ENCODE results near the gene ATRIP.

The ATRIP gene

DNA sequence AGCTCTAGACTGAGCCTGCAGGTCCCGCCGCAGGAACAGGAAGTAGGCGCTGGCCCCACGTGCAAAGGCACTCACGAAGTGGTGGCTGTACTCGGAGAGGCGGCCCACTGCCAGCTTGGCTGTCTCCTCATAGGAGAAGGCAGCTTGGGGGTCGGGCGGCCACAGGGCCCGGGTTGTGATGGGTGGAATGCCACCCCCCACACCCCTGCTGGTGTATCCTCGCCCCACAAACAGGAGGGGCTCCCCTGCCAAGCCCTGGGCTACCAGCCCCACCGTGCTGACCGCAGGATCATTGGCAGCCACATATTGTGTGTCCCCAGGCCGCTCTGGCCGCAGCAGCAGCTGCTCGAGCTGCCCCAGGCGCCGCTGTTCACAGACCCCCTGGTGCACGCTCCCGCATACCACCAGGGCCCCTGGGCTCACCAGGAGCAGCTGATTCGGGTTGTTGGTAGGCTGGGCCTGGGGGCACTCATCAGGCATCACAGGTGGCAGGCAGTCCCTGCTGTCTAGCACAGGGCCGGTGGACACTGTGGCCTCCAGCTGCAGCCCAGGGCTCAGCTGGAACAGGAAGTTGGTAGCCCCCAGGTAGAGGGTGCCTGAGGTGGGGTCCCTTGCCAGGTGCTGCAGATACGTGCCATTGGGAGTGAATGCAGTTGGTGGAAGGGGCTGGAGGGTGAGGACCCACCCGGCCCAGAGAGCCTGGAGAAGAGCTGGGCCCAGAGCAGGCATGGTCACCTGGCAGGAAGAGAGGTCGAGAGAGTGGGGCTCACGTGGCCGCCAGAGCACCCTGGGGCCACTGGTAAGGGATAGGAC lies 22.4 kb upstream of the ATRIP start:
- no peak for DNase-seq (ENCODE audit: low read depth)

DNA sequence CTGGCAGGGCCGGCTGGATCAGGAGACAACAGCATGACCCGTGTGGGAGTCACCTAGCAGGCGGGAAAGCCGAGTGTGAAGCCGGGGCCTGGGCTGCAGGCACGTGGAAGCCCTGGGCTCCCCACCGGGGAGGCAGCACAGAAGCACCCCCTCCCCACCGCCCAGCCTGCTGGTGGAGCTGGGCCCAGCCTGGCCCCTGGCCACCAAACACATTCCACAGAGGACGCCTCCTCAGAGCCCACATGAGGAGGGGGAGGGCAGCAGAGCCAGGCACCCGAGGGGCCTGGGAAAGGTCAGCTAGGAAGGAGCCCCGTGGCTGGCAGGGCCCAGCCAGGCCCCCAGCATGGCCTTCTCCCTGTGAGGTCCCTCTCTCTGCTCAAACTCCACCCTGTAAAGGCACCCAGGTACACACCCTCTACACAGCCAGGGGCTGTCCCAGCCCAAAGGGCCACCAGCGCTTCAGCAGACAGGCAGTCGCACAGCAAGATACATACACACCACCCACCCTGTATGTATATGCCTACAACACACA lies 21.2 kb upstream of the ATRIP start:
- DNase-seq (ENCODE audit: low read depth): no peak

DNA sequence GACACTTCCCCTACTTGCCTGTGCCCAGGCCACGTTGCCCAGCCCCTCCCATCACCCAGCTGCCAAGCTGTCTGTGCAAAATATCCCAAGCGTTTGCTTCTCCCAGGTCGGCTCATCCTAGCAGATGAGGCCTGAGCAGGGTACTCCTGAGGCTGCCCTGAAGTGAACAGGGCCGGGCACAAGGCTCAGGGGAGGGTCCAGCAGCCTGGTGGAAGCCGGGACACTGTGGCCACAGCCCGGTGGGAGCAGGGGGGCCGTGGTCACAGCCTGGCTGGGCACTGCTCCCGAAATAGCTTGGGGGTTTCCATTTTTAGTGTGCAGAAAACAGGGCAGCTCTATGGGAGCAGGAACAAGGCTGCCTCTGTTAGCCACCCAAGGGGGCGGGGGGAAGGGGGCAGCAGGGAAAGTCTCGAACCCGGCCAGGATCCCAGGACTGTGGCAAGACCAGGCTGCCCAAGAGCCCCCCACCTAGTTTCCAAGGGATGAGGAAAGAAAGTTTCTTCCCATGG lies 20.1 kb upstream of the ATRIP start:
- no peak for DNase-seq (ENCODE audit: low read depth)

DNA sequence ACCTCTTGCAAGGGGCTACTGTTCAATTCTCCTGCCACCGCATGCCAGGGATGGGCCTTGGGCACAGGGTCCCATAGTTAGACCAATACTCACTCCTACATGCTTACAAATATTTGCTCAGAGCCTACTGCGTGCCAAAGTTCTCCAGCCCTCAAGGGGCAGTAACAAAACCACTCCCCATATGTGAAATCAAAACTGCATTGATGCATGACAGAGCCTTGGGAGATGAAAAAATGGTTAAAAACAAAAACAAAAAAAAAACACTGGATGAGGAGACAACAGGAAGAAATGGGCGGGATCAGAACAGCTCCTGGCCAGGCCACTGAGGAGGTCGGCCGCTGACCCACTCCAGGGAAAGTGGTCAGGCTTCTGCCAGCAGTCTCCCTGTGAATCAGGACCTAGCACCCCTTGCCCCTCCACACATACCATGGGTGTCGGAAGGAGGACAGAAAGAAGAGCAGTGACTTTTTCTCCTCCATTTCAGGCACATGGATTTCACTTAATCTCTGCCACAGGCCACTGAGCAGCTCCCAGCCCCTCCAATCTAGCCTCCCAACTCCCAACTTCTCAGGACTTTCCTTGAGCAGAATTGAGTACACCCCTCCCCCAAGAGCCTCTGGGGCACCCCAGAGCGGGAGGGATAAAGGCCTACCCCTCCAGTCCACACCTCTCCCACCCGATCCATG lies 19.4 kb upstream of the ATRIP start:
- no peak for DNase-seq (ENCODE audit: low read depth)

DNA sequence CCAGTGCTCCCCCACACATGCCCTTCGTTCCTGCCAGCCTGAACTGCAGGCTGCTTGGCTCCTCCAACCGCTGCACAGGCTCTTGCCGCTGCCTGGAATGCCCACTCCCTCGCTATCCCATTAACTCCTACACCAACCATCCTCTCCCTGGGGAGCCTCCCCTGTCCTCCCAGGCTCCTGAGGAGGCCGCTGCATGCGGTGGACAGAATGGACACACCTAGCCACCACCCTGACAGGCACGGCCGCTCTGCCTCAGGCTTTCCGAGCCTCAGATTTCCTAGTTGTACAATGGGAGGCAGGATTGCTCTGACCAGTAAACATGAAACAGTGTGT lies 18.9 kb upstream of the ATRIP start:
- no peak for DNase-seq (ENCODE audit: low read depth)

DNA sequence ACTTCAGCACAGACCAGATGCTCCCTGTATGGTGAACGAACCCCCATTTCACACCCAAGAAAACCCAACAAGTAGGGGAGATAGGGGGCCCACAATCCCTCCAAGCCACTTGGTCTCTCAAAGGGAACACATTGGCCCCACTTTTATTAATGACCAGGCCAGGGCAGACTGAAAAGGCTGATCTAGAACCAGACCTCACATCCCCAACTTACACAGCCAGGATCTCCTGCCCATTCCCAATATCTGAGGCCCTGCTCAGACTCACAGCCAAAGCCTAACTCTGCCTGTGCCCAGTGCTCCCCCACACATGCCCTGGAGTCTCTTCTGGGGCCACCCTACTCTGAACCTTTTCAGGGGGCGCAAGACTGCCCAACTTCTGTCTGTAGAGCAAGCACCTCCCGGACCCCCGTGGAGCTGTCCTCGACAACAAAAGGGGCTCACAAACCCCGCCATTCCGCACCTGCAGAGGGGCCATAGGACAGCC lies 18.4 kb upstream of the ATRIP start:
- no peak for DNase-seq (ENCODE audit: low read depth)

DNA sequence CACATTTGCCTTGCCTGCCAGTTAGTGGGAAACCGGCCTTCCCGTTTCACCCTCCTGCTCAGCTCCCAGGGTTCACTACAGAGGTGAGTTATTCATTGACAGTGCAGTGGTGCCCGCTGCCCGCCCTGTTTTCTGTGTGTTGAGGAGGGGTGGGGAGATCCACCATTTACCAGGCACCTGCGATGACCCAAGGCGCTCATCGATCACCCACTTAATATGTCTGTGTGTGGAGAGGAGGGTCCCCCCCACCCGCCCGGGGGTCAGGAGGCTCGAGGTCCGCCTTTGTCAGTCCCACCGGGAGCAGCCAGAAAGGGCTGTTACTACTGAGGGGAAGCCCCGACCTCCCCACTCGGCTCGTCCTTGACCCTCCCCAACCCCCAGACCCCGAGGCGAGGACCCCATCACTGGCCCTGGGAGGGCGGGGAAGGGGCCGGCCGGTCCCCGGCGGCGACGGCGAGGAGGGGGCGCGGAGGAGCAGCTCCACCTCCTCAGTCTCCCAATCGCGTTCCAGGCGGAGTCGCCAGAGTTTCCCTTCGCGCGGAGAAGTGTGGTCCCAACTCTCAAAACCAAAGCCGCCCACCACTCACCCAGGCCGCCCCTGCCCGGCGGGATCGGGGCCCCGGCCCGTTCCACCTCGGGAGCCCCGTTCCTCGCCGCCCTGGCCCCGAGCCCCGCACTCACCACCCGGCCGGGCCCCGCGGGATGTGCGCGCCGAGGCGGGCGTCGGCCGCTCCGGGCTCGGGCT lies 17.8 kb upstream of the ATRIP start:
- no peak for DNase-seq (ENCODE audit: low read depth)

DNA sequence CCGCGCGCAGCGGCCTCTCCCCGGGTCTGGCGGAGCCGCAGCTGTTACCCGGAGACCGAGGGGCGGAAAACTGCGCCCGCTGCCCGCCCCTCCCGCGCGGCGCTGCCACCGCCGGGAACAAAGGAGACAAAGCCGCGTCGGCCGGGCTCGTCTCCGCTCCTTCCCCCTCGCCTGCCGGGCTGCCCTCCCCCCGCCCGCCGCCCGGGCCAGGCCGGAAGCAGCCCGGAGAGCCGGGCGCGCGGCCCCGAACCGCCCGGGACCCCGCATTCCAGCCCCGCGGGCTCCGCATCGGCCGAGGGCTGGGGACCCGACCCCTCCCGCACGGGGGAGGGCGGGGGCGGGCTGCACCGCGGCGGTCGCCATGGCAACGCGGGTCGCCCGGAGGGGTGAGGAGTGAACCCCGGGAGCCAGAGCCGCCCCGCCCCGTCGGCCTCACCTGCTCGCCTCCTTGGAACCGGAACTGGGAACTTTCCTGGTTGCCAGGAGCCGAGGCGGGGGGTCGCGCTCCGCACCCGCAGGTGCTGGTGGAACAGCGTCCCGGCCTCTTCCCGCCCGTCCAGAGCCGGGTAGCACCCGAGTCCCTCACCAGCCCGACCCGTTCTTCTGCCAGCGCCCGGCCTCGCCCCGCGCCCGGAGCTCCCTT lies 17.1 kb upstream of the ATRIP start:
- peak; percentile 20 for DNase-seq (ENCODE audit: low read depth)

DNA sequence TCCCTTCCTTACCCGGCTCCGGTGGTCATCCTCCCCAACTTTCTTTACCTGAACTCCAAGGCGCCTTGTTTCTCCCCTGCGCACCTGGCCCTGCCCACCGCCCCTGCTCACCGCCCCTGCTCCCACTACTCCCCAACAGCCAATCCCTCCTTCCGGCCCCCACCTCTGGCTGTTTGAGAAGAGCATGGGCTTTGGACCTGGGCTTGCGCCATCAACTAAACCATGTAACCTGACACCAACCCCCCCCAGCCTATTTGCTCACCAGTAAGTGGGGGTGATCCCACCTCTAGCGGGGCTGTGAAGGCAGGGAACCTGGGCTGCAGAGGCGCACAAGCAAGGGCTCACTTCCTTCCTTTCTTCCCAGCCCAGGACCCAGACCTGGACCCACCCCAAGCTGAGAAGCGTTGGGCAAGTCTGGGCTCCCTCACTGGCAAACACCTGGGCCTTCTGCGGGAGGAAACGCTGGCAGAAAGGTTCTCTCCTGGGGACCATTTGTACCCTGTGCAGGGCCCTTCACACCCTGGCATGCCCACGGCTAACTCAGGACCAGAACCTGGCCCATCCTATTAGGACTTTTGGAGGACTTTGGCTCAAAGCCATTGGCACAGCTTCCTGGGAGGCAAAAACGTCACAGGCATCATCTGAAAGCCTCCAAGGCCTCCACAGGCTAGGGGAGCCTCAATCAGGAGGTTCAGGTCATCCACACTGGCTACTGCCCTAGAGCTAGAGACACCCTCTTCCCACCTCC lies 16.4 kb upstream of the ATRIP start, which contains the start of gene PLXNB1:
Gene PLXNB1, minus strand, starts transcription at position 127 of the 748 bp plus-strand sequence. CDS start 5,475 bp downstream, outside the sequence.
- DNase-seq (ENCODE audit: low read depth): no peak

DNA sequence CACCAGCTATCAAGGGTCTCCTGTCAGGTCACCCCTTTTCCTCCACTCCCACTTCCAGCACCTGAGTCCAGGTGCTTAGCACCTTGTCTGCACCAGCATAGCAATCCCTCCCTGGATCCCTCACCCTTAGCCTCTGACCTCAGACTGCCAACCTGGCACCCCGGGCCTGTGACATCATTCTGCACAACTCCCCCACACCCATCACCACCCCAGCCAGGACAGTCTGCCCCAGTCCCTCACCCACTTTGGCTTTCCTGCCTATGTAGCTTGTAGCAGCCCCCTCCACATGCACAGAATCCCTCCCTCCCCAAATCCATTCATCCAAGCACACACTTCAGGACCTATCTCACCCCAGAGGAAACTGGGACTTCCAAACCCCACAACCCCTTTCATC lies 15.8 kb upstream of the ATRIP start:
- no peak for DNase-seq (ENCODE audit: low read depth)

DNA sequence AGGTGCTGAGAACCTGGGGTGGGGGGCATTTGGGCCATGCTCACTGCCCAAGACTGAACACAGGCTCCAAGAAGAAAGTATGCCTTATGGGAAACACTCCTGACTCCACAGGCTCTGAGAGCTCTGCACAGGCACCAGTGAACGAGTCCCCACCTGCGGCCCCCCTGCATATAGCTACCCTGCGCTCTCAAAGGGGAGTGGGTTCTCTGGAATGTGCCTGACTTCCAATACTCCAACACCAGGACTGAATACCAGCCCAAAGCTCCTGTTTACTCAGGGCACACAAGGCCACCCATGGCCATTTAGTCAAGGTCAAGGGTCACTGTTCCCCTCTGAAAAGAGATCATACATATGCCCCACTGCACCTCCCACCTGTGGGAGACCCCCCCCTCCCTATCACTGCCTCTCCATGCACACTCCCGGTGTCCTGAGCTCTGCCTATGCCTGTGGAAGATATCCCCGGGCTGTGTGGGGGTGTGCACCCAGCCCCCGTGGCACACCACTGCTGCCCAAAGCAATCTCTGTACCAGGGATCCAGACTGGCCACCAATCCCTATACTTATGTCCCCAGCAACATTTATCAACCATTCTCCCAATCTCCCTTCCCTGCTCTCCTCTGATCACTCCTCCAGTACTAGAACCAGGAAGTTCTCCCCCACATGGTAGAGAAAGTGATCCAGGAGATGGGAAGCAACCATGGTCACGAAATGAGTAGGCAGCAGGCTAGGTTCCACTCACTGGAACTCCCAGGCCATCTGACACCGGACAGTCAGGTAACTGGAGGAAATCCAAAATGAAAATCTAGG lies 15.1 kb upstream of the ATRIP start:
- DNase-seq (ENCODE audit: low read depth): no peak

DNA sequence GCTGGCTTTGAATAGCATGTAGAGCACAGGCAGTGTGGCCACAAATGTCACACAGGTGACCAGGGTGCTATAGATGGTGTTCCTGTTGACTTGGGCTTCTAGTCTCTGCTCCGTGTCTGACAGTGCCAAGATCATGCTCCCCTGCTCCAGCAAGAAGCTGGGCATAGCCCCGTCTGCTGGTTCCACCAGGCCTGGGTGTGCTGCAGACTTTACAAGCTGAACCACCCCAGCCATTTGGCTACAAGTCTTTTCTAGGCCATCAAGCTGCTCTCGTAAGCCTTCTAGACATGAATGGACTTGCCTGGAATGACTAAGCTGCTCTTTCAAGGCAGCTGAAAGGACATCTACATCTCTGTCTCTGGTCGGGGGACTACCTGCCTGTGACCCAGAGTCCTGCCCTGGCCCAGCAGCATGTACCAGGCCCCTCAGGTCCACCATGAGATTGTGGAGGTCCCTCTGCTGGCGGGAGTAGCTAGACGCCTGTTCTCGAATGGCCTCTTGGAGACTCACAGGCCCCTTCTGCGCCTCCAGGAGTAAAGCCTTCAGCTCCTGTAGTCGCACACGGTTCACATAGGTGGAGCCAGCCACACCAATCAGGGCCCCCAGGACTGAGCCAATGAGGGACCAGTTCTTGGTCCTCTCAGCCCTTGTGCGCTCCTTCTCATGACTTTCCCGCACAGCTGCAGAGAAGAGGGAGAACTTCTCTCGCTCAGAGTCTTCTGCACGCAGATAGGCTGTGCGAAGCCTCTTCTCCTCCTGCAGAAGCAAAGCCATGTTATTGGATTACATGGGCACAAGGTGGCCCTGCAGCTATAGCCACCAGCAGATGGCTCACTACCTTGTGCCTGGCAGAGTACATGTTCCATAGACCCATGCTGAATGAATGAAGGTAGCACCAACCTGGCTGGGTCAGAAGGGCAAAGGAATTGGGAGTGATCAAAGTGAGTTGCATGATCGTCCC lies 13.8 kb upstream of the ATRIP start:
- no peak for DNase-seq (ENCODE audit: low read depth)

DNA sequence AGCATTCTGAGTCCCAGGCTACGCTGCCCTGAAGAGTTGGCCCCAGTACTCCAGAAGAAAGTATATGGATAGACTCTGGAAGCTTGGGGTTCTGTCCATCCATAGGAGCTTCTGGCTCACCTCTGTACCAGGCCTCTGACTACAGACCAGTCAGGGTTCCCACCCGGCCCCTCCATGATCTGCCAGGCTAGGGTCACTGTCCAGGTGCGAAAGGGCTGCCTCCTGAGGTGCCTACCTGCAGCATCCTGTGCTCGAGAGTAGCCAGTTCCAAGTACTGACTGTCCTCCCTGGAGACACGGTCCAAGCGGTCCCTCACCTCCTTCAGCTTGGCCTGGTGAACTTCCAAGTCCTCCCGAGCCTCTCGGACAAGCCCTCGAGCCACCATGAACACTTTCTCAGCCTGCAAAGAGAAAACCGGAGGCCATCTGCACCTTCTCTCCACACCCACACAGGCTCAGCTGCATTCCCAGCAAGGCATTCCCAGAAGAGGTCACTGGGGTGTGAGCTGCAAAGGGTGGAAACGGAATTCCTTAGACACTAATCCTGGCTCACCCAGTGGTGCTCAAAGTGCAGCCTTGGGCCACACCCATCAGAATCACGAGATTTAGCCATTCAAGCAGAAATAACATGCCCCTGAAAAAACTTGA lies 12.9 kb upstream of the ATRIP start:
- no peak for DNase-seq (ENCODE audit: low read depth)

DNA sequence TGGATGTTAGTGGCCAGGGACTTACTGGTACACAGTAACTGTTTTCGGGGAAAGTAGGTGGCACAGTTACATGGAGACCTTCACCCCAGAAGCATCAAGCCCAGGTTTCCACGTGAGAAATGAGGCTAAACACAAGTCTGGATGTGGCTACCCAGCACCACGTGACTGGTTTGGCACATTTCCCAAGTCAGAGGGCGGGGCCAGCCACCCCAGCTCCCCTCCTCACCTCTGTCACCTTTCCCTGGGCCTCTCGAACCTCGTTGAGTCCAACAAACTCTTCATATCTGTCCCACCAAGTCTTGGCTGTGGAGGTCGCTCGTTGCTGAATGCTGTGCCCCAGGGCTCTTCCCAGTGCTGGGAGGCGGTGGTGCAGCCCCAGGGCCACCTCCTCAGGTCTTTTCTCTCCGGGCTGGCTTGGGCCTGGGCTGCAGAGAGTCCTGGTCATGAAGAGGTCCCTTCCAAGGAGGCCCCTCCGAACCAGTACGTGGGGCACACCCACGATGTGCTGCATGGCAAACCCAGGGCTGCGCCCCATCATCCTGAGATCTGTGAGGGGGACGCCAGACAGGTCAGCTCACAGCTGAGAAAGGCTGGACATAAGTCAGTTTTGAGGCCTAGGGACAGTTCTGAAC lies 11.8 kb upstream of the ATRIP start:
- no peak for DNase-seq (ENCODE audit: low read depth)

DNA sequence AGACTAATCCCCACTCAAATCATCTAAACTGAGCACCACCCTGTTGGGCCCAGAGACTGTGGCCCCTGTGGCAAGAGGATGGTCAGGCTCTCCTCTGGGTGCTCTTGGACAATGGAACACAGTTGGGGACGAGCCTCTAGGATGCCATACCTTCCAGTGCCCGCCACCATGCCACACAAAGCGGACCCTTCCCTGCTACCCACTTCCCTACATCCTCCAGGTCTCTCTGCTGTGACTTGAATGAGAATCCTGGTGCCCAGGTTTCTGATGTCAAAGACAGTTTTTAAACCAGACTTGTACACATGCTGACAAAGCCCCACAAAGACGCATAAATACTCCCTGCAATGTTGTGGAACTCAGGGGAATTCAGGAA lies 11.3 kb upstream of the ATRIP start:
- DNase-seq (ENCODE audit: low read depth): no peak

DNA sequence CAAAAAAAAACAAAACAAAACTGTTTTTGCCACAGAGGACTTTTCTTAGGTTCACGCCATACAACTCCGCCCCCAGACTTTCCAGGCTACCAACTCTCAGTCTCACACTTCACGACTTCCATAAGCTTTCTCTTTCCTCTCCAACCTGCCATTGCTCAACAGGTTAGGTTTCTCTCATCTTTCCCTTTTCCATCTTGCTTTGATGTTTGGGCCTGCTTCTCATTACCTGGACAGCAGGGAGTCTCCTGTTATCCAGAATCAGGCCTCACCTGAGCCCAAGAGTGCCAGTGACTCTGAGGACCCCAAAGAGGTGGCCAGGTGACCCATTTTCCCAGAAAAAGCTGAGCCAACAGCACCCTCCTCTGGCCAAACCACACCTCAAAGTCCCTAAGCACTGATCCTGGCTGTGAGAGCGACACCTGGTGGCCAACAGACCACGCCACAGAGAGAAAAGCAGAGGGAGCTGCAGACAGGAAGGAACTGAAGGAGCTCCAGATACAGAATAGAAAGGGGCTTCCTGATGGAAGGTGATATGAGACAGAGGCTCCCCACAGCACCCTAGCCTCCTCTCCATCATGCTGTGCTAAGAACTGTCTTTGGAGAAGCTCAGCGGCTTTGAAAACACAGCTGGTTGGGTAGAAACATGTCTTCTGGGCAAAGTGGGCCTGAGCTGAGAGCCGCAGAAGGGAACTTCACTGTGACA lies 10.6 kb upstream of the ATRIP start:
- DNase-seq (ENCODE audit: low read depth): peak; percentile 67

DNA sequence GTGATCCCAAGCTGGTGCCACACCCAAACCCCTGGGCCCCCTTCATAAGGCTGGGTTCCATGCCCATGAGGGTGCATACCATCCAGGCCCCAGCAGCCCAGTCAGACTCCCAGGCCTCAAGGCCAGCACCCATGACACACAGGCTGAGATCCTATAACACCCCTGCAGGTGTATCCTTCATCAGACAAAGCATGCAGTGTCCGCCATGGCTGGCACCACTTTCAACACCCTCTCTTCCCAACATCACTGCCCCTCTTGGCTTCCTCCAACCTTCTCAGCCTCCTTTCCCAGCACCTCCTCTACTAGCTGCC lies 10.1 kb upstream of the ATRIP start:
- DNase-seq (ENCODE audit: low read depth): no peak

DNA sequence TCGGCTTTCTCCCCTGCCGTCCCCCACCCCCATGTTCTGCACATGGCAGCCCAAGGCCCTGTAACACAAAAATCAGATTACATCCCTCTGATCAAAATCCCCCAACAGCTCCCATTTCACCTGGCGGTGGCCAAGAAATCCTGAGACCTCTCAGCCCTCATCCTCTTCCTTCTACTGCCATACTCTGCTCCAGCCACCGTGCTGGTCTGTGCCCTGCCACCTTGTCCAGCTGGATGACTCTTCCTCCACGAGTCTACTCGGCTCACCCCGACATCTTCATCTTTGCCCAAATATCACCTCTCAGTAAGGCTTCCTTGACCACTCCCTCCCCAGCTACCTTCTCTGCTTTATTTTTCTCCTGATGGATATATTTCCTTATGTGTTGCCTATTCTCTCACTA lies 9.7 kb upstream of the ATRIP start:
- DNase-seq (ENCODE audit: low read depth): no peak

Measured in stimulated activated CD8-positive, alpha-beta memory T cell treated with anti-CD3 and anti-CD28 coated beads, Interleukin-7, amount 100 ng/mL, for 24 hours (primary cell).